ENCODE measurements around the gene CEP126.

DNA sequence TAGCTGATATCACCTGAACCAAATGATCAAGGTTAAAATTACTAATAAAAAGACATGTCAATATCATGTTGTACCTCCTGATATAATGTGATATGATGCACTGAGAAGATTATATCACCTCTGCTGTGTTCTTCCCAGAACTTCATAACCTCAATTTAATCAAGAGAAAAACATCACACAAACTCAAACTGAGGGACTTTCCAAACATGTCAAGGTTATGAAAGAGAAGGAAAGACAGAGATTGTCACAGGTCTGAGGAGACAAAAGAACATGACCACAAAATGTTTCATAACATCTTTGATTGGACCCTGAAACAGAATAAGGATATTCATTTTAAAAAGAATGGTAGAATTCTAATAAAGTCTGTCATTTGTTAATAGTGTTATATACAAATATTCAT, 89.4 kb downstream of the CEP126 start:
- no peak for TF ChIP-seq POLR2A (IDR thresholded peaks at IDR 0.05)
- TF ChIP-seq, protein P1, sequence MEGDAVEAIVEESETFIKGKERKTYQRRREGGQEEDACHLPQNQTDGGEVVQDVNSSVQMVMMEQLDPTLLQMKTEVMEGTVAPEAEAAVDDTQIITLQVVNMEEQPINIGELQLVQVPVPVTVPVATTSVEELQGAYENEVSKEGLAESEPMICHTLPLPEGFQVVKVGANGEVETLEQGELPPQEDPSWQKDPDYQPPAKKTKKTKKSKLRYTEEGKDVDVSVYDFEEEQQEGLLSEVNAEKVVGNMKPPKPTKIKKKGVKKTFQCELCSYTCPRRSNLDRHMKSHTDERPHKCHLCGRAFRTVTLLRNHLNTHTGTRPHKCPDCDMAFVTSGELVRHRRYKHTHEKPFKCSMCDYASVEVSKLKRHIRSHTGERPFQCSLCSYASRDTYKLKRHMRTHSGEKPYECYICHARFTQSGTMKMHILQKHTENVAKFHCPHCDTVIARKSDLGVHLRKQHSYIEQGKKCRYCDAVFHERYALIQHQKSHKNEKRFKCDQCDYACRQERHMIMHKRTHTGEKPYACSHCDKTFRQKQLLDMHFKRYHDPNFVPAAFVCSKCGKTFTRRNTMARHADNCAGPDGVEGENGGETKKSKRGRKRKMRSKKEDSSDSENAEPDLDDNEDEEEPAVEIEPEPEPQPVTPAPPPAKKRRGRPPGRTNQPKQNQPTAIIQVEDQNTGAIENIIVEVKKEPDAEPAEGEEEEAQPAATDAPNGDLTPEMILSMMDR (IDR thresholded peaks at IDR 0.05): no peak
